ENCODE data around the gene CFAP299. TPM values are rescaled to one million over a fixed set of nuclear protein-coding genes. Genes with fewer than 3 reads are reported as not detected.

Gene CFAP299
- polyA plus RNA-seq, 1 experiment = 1.4 TPM

DNA sequence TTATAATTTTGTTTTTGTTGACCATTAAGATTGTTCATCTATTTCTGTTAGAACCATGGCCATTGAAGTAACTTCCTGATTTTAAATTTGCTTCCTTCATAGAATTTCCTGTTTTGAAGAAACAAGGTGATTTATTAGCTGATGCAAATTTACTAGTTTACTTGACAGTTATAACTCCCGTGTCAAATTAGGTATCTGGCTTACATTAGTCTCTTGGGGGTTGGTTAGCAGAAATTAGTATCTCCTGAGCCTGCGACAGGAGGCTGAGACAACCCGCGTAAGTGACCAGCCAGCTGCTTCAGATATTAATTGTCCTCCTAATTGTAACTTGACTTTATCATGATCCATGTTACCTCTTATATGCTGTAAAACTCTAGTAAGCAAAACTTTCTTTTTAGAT is 154.3 kb downstream of the CFAP299 start:
- CTCF ChIA-PET = no interaction called here

DNA sequence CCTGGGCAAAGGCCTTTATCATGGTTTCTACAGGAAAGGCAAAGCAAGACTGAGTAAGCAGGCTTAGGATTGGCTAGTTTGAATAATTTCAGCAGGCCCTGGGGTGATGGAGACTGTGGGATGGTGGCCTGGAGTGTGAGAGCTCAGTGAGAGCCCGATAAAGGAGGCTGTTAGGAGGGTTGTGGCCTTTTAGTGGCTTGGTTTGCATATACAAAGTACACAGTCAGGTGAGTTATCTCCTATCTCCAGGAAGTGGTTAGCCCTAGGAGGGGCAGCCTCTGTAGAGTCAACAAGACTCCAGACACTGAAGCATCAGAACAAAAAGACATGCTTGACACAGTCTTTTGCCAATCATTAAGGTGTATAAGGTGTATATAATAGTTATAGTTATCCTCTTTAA is 157.2 kb downstream of the CFAP299 start:
- H3K9me3 ChIP-seq (ENCODE audit: control insufficient read depth, insufficient read depth, low read length) = no peaks in the 10 kb centered on the region
- ChIA-PET POLR2A (no interaction called here), CTCF (no interaction called here)
- H3K27me3 ChIP-seq (ENCODE audit: control insufficient read depth, insufficient read depth, low read length) = no peaks in the 10 kb centered on the region
- no peak overlapping the region for H3K4me3 ChIP-seq (ENCODE audit: low read depth, low read length)
- TF ChIP-seq, protein P1, sequence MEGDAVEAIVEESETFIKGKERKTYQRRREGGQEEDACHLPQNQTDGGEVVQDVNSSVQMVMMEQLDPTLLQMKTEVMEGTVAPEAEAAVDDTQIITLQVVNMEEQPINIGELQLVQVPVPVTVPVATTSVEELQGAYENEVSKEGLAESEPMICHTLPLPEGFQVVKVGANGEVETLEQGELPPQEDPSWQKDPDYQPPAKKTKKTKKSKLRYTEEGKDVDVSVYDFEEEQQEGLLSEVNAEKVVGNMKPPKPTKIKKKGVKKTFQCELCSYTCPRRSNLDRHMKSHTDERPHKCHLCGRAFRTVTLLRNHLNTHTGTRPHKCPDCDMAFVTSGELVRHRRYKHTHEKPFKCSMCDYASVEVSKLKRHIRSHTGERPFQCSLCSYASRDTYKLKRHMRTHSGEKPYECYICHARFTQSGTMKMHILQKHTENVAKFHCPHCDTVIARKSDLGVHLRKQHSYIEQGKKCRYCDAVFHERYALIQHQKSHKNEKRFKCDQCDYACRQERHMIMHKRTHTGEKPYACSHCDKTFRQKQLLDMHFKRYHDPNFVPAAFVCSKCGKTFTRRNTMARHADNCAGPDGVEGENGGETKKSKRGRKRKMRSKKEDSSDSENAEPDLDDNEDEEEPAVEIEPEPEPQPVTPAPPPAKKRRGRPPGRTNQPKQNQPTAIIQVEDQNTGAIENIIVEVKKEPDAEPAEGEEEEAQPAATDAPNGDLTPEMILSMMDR (IDR thresholded peaks at IDR 0.05; ENCODE audit: low read depth, low read length) = no peak
- DNase-seq (ENCODE audit: low read depth, low spot score) = no peak
- H3K27ac ChIP-seq (ENCODE audit: low read depth, low read length) = no peak overlapping the region

More for the DNA sequence above, 154.3 kb downstream of the CFAP299 start:
- POLR2A ChIA-PET = no interaction called here
- H3K9me3 ChIP-seq (ENCODE audit: control insufficient read depth, insufficient read depth, low read length) = no peaks in the 10 kb centered on the region
- no peak overlapping the region for H3K4me3 ChIP-seq (ENCODE audit: low read depth, low read length)
- H3K27me3 ChIP-seq (ENCODE audit: control insufficient read depth, insufficient read depth, low read length) = no peaks in the 10 kb centered on the region
- no peak for DNase-seq (ENCODE audit: low read depth, low spot score)
- H3K27ac ChIP-seq (ENCODE audit: low read depth, low read length) = no peak overlapping the region
- TF ChIP-seq, protein P1 (IDR thresholded peaks at IDR 0.05; ENCODE audit: low read depth, low read length) = no peak

DNA sequence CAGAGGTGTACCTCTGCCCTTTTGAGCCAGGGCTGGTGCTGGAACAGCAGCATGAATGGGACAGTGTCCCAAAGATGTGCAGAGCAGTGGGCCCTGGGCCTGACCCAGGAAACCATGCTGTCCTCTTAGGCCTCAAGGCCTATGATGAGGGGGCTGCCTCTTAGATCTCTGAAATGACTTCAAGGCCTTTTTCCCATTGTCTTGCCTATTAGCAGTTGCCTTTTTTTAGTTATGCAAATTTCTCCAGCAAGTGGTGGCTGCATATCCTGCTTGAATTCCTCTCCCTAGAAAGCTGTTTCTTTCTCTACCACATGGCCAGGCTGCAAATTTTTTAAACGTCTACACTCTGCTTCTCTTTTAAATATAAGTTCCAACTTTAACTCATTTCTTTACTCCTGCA is 160.3 kb downstream of the CFAP299 start:
- H3K9me3 ChIP-seq (ENCODE audit: control insufficient read depth, insufficient read depth, low read length) = no peaks in the 10 kb centered on the region
- no peaks in the 10 kb centered on the region for H3K27me3 ChIP-seq (ENCODE audit: control insufficient read depth, insufficient read depth, low read length)
- no peak for DNase-seq (ENCODE audit: low read depth, low spot score)
- TF ChIP-seq, protein P1 (IDR thresholded peaks at IDR 0.05; ENCODE audit: low read depth, low read length) = no peak
- no peak overlapping the region for H3K27ac ChIP-seq (ENCODE audit: low read depth, low read length)
- no peak overlapping the region for H3K4me3 ChIP-seq (ENCODE audit: low read depth, low read length)
- CTCF ChIA-PET = no interaction called here
- POLR2A ChIA-PET = no interaction called here

DNA sequence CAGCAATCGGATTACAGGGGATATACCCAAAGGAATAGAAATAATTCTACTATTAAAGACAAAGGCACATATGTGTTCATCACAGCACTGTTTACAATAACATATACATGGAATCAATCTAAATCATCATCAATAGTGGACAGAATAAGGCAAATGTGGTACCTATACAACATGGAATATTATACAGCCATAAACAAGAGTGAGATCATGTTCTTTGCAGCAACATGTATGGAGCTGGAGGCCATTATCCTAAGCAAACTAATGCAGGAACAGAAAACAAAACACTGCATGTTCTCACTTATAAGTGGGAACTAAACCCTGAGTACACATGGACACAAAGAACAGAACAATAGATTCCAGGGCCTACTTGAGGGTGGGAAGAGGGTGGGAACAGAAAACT is 163.2 kb downstream of the CFAP299 start:
- ChIA-PET CTCF (interaction anchor here (1.0 kb wide), 1 partner anchor 491 kb away, joined by 3 read pairs; no protein-coding TSS in a partner anchor), POLR2A (no interaction called here)
- Histone ChIP-seq H3K4me3 (ENCODE audit: low read depth, low read length) (no peak overlapping the region), H3K27me3 (ENCODE audit: control insufficient read depth, insufficient read depth, low read length) (no peaks in the 10 kb centered on the region), H3K27ac (ENCODE audit: low read depth, low read length) (no peak overlapping the region), H3K9me3 (ENCODE audit: control insufficient read depth, insufficient read depth, low read length) (no peaks in the 10 kb centered on the region)
- DNase-seq (ENCODE audit: low read depth, low spot score) = no peak
- TF ChIP-seq, protein P1 (IDR thresholded peaks at IDR 0.05; ENCODE audit: low read depth, low read length) = no peak

DNA sequence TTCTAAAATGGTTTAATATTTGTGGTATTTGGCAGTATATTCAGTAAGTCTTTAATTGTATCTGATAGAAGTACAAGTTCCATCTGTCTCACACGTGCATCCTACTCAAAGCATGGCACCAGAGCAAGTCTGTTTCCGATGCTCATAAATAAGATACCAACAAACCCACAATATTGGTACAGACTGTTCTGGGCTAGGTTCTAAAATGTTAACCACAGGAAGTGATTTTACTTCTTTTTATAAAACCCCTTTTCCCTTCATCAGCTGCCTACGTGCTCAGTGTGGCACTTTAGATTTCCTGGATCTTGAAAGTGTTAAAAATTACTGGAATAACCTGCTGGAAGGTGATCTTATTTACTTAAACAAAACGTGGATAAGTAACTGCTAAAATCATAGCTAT is 165.1 kb downstream of the CFAP299 start:
- TF ChIP-seq, protein P1 (IDR thresholded peaks at IDR 0.05; ENCODE audit: low read depth, low read length) = no peak
- DNase-seq (ENCODE audit: low read depth, low spot score) = no peak
- no peak overlapping the region for H3K27ac ChIP-seq (ENCODE audit: low read depth, low read length)
- H3K27me3 ChIP-seq (ENCODE audit: control insufficient read depth, insufficient read depth, low read length) = no peaks in the 10 kb centered on the region
- ChIA-PET CTCF (no interaction called here), POLR2A (no interaction called here)
- H3K9me3 ChIP-seq (ENCODE audit: control insufficient read depth, insufficient read depth, low read length) = no peaks in the 10 kb centered on the region
- no peak overlapping the region for H3K4me3 ChIP-seq (ENCODE audit: low read depth, low read length)
